Activated CD8-positive, alpha-beta T cell treated with anti-CD3 and anti-CD28 coated beads for 36 hours (primary cell): Measurements from ENCODE around the gene SKAP1. TPM values are rescaled to one million over a fixed set of nuclear protein-coding genes. Genes with fewer than 3 reads are reported as not detected.
A peak's percentile ranks its signal among the peaks of the same experiment; 100 is the strongest.

ENCODE experiments used
- ATAC-seq: fragments of 200-7000 bp; cut with Tn5 transposase; one replicate; pipeline ENCODE4 v1.10.0; 2021; ENCODE audit warnings: mild to moderate bottlenecking, moderate library complexity
- CTCF ChIA-PET: fragments of 350-600 bp; sonication (Branson Sonifier 250); formaldehyde crosslinking; loops from one replicate; lab custom pipeline; 2021; ENCODE audit warnings: antibody characterized with exemption; lab: Charles Lee
- POLR2A ChIA-PET: fragments of 350-600 bp; sonication (Branson Sonifier 250); formaldehyde crosslinking; loops from one replicate; lab custom pipeline; 2021; ENCODE audit warnings: antibody characterized with exemption; lab: Charles Lee
- DNase-seq: peaks from one replicate; pipeline ENCODE4 v3.0.0-alpha.2; 2020
- H3K27ac Mint-ChIP-seq: one replicate; pipeline ENCODE4 v1.8.0; 2021; ENCODE audit warnings: mild to moderate bottlenecking, mixed read lengths
- H3K27me3 Mint-ChIP-seq: one replicate; pipeline ENCODE4 v1.8.0; 2021; ENCODE audit warnings: mixed read lengths
- H3K36me3 Mint-ChIP-seq: one replicate; pipeline ENCODE4 v1.8.0; 2021; ENCODE audit warnings: low read depth, mixed read lengths
- H3K4me1 Mint-ChIP-seq: one replicate; pipeline ENCODE4 v1.8.0; 2021; ENCODE audit warnings: low read depth, mixed read lengths
- H3K4me3 Mint-ChIP-seq: one replicate; pipeline ENCODE4 v1.8.0; 2021; ENCODE audit warnings: mild to moderate bottlenecking, moderate library complexity, mixed read lengths
- H3K9me3 Mint-ChIP-seq: one replicate; pipeline ENCODE4 v1.8.0; 2021; ENCODE audit warnings: mixed read lengths
- CTCF ChIP-seq: fragments of 200-600 bp; IDR thresholded peaks from one replicate; pipeline ENCODE4 v1.8.0; 2022; ENCODE audit warnings: antibody characterized with exemption, mild to moderate bottlenecking
- intact Hi-C: fragments of 100-400 bp; cut with micrococcal nuclease; formaldehyde crosslinking; loops from one replicate; pipeline ENCODE4 v1.10.0; 2022
- total RNA-seq, 2 experiments: library from RNA; stranded (reverse); gene quantifications; one replicate each; pipeline ENCODE4 v1.2.3, GENCODE V29; 2021

The SKAP1 gene
- total RNA-seq, 2 experiments from 2014 or later: 73.9 to 81.3 TPM

GRCh38 chr17:48237456-48237855 lies 192.6 kb downstream of the SKAP1 start:
- CTCF ChIA-PET: interaction anchor here (1.1 kb wide), 1 partner anchor 357 kb away, joined by 3 read pairs; no protein-coding TSS in a partner anchor
- intact Hi-C loops: no loop called here
- POLR2A ChIA-PET: interaction anchor here (0.9 kb wide), 1 partner anchor 10 kb away, joined by 4 read pairs; no protein-coding TSS in a partner anchor
- Mint-ChIP-seq H3K4me1 (peaks cover 50% of the 10 kb centered on the region), H3K27ac (no peak overlapping the region), H3K36me3 (peaks cover 18% of the 10 kb centered on the region), H3K27me3 (no peaks in the 10 kb centered on the region), H3K4me3 (no peak overlapping the region), H3K9me3 (no peaks in the 10 kb centered on the region)
- no peak for TF ChIP-seq CTCF
- no peak for DNase-seq
- no peak for ATAC-seq

DNA sequence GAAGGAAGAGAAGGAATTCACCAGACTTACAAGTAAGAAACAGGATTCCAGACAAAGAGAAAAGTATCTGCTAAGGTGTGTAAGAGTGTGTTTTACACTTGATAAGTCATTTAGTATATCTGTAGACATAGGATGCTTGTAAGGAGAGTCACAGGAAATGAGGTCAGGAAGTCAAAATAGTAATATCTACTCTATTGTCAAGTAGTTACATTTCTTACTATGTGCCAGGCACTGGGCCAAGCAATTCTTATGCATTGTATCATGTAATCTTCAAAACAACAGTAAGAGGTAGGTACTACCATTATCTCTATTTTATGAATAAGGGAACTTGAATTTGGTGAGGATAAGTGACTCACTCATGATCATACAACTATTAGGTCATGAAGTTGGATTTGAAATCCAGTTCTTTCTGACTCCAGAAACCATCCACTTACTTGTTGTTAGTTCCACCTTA lies 193.3 kb downstream of the SKAP1 start:
- DNase-seq: no peak
- ChIA-PET POLR2A (interaction anchor here (0.9 to 1.1 kb wide), 2 partner anchors 9 to 35 kb away, joined by 3 to 4 read pairs; no protein-coding TSS in a partner anchor), CTCF (interaction anchor here (1.1 kb wide), 1 partner anchor 358 kb away, joined by 3 read pairs; no protein-coding TSS in a partner anchor)
- peak; percentile 11 for ATAC-seq
- peak overlapping the region; percentile 3 for H3K27ac Mint-ChIP-seq
- peaks cover 18% of the 10 kb centered on the region for H3K36me3 Mint-ChIP-seq
- H3K27me3 Mint-ChIP-seq: no peaks in the 10 kb centered on the region
- H3K4me1 Mint-ChIP-seq: peaks cover 44% of the 10 kb centered on the region
- no peak for TF ChIP-seq CTCF
- intact Hi-C loops: no loop called here
- H3K9me3 Mint-ChIP-seq: no peaks in the 10 kb centered on the region
- no peak overlapping the region for H3K4me3 Mint-ChIP-seq

DNA sequence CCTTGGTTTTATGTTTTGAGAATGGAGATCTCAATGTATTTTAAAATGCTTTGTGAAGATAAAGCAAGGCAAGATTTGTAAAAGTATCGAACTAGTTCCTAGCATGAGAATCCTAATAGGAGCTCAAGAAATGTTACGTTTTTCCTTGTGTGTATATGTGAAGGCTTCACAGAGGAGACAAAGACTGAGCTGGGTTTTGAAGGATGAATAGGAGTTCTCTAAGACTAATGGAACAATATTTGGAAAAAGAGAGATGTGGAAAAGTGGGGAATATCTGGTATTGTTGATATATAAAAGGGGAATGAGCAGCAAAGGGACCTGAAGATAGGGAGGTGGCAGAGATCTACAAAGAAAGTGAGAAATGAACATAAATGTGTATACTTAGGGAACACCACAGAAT lies 195.1 kb downstream of the SKAP1 start:
- ChIA-PET POLR2A (no interaction called here), CTCF (interaction anchor here (1.3 to 1.5 kb wide), 2 partner anchors 9 to 21 kb away, joined by 4 to 5 read pairs; no protein-coding TSS in a partner anchor)
- Mint-ChIP-seq H3K27me3 (no peaks in the 10 kb centered on the region), H3K4me3 (no peak overlapping the region), H3K36me3 (peaks cover 17% of the 10 kb centered on the region), H3K4me1 (peaks cover 28% of the 10 kb centered on the region), H3K9me3 (no peaks in the 10 kb centered on the region), H3K27ac (no peak overlapping the region)
- ATAC-seq (no peak), DNase-seq (no peak)
- intact Hi-C loops: no loop called here
- TF ChIP-seq CTCF: no peak

- H3K36me3 Mint-ChIP-seq: peaks cover 7% of the 10 kb centered on the region
- intact Hi-C loops: no loop called here
- no peak overlapping the region for H3K27ac Mint-ChIP-seq
- CTCF ChIA-PET: interaction anchor here (0.8 to 1.3 kb wide), 4 partner anchors 13 to 38 kb away, joined by 3 read pairs; no protein-coding TSS in a partner anchor
- no peak for TF ChIP-seq CTCF
- peaks cover 7% of the 10 kb centered on the region for H3K4me1 Mint-ChIP-seq
- no peak for ATAC-seq
- DNase-seq: no peak
- POLR2A ChIA-PET: interaction anchor here (0.5 to 0.7 kb wide), 2 partner anchors 63 to 355 kb away, joined by 3 read pairs; no protein-coding TSS in a partner anchor
- H3K4me3 Mint-ChIP-seq: no peak overlapping the region
- H3K9me3 Mint-ChIP-seq: no peaks in the 10 kb centered on the region
- H3K27me3 Mint-ChIP-seq: no peaks in the 10 kb centered on the region
These were observed 197.7 kb downstream of the SKAP1 start for GRCh38 chr17:48231995-48232959.
